Endothelial cell of umbilical vein (primary cell): ENCODE data around the gene RBM26. TPM values are rescaled to one million over a fixed set of nuclear protein-coding genes. Genes with fewer than 3 reads are reported as not detected.

ENCODE experiments used
- BruUV-seq: library from RNA; stranded (reverse); fragments of 400-500 nt; replicated peaks from 2 replicates; lab custom pipeline; 2021; lab: Mats Ljungman, UMichigan
- CTCF ChIA-PET: fragments of 300-600, 350-600 bp; sonication (Branson Sonifier 250); formaldehyde crosslinking; loops from one replicate; lab custom pipeline; 2021; ENCODE audit warnings: antibody characterized with exemption, inconsistent platforms; lab: Charles Lee
- POLR2A ChIA-PET: fragments of 300-600, 350-600 bp; sonication (Branson Sonifier 250); formaldehyde crosslinking; loops from one replicate; lab custom pipeline; 2021; ENCODE audit warnings: antibody characterized with exemption, inconsistent platforms; lab: Charles Lee
- DNase-seq: peaks from one replicate; pipeline ENCODE4 v3.0.0-alpha.2; 2011; ENCODE audit warnings: low read depth, low spot score
- FAIRE-seq: peaks from 2 replicates; lab custom pipeline; 2011; peaks lifted over from hg19 to GRCh38; lab: Jason Lieb, UNC
- H2AFZ ChIP-seq: 2 replicates; pipeline ENCODE4 v1.6.0; 2012; ENCODE audit warnings: low read depth, low read length, control low read depth, inconsistent platforms
- H3K27ac ChIP-seq: 2 replicates; pipeline ENCODE4 v1.5.1; 2011; ENCODE audit warnings: low read depth, mild to moderate bottlenecking, control low read depth, low read length, moderate library complexity; ENCODE audit not compliant: insufficient read depth
- H3K27me3 ChIP-seq, 2 experiments: 2 replicates each; pipeline versions ENCODE4 v1.6.0 to v1.6.1; 2011; ENCODE audit warnings: low read length in 2 of 2, mixed read lengths in 1 of 2; ENCODE audit not compliant: control insufficient read depth in 2 of 2, insufficient read depth in 2 of 2
- H3K36me3 ChIP-seq, 2 experiments: 2 replicates in 1 of 2; 3 replicates in 1 of 2; pipeline ENCODE4 v1.5.1; 2011; ENCODE audit warnings: low read length in 2 of 2, mild to moderate bottlenecking in 1 of 2, moderate library complexity in 1 of 2; ENCODE audit not compliant: control insufficient read depth in 2 of 2, insufficient read depth in 2 of 2; ENCODE audit errors: extremely low read depth in 1 of 2
- H3K4me1 ChIP-seq: 3 replicates; pipeline ENCODE4 v1.5.1; 2011; ENCODE audit warnings: mild to moderate bottlenecking, low read length; ENCODE audit not compliant: control insufficient read depth, insufficient read depth; ENCODE audit errors: extremely low read depth
- H3K4me2 ChIP-seq: 2 replicates; pipeline ENCODE4 v1.6.1; 2011; ENCODE audit warnings: low read length, control low read depth, mixed read lengths; ENCODE audit not compliant: insufficient read depth
- H3K4me3 ChIP-seq, 3 experiments: fragments of 200-600 bp in 1 of 3; sonication (generic), shearing (Covaris generic) in 1 of 3; replicated peaks in 1 of 3; 2 replicates each; pipeline ENCODE4 v1.5.1; 2011 to 2016; ENCODE audit warnings: control low read depth in 3 of 3, low read length in 3 of 3, mild to moderate bottlenecking in 2 of 3, inconsistent platforms in 1 of 3, low read depth in 1 of 3, moderate library complexity in 1 of 3; ENCODE audit not compliant: insufficient read depth in 1 of 3
- H3K79me2 ChIP-seq: 2 replicates; pipeline ENCODE4 v1.6.0; 2012; ENCODE audit warnings: low read length, inconsistent platforms; ENCODE audit not compliant: control insufficient read depth, insufficient read depth
- H3K9ac ChIP-seq: replicated peaks from 2 replicates; pipeline ENCODE3; 2011; ENCODE audit warnings: low read length, control low read depth; ENCODE audit not compliant: insufficient read depth; ENCODE audit errors: extremely low read depth
- H3K9me1 ChIP-seq: replicated peaks from 3 replicates; pipeline ENCODE4 v1.6.0; 2011; ENCODE audit warnings: mild to moderate bottlenecking, low read length; ENCODE audit not compliant: control insufficient read depth, insufficient read depth; ENCODE audit errors: extremely low read depth
- H3K9me3 ChIP-seq: replicated peaks from 2 replicates; pipeline ENCODE4 v1.5.1; 2012; ENCODE audit warnings: low read length, inconsistent platforms; ENCODE audit not compliant: control insufficient read depth, insufficient read depth
- H4K20me1 ChIP-seq: replicated peaks from 2 replicates; pipeline ENCODE3; 2011; ENCODE audit warnings: mild to moderate bottlenecking, low read length; ENCODE audit not compliant: control insufficient read depth, insufficient read depth; ENCODE audit errors: extremely low read depth
- CTCF ChIP-seq, 2 donors: IDR thresholded peaks; 1 replicate in 1 of 2; 2 replicates in 1 of 2; pipeline ENCODE4 v1.5.1; 2011; ENCODE audit warnings: low read length in 2 of 2, mild to moderate bottlenecking in 2 of 2, moderate library complexity in 2 of 2, control low read depth in 1 of 2, inconsistent platforms in 1 of 2, low read depth in 1 of 2; ENCODE audit not compliant: insufficient read depth in 1 of 2; ENCODE audit errors: extremely low read depth in 1 of 2
- EZH2 ChIP-seq: IDR thresholded peaks from 2 replicates; pipeline ENCODE4 v1.6.1; 2012; ENCODE audit warnings: borderline replicate concordance, low read depth, mild to moderate bottlenecking, moderate library complexity, low read length, inconsistent platforms; ENCODE audit not compliant: severe bottlenecking
- FOS ChIP-seq: IDR thresholded peaks from 2 replicates; pipeline ENCODE4 v1.6.1; 2011; ENCODE audit warnings: mild to moderate bottlenecking, low read length, moderate library complexity, borderline replicate concordance; ENCODE audit not compliant: insufficient read depth
- GATA2 ChIP-seq: IDR thresholded peaks from 2 replicates; pipeline ENCODE4 v1.7.0; 2011; ENCODE audit warnings: low read depth, mild to moderate bottlenecking, moderate library complexity, mixed read lengths, low read length; ENCODE audit not compliant: insufficient read length, insufficient read depth
- JUN ChIP-seq: IDR thresholded peaks from 2 replicates; pipeline ENCODE4 v1.6.1; 2011; ENCODE audit warnings: borderline replicate concordance, low read depth; ENCODE audit not compliant: insufficient read length, insufficient read depth
- MAX ChIP-seq: IDR thresholded peaks from 2 replicates; pipeline ENCODE4 v1.6.1; 2011; ENCODE audit not compliant: insufficient read depth, insufficient read length
- MYC ChIP-seq: IDR thresholded peaks from one replicate; pipeline ENCODE4 v1.6.1; 2011; ENCODE audit warnings: mild to moderate bottlenecking, low read depth, low read length
- POLR2A ChIP-seq: IDR thresholded peaks from 2 replicates; pipeline ENCODE4 v1.6.1; 2012; ENCODE audit warnings: low read depth, mild to moderate bottlenecking, control low read depth, low read length
- POLR2AphosphoS5 ChIP-seq: IDR thresholded peaks from 2 replicates; pipeline ENCODE4 v1.6.1; 2012; ENCODE audit warnings: low read depth, mild to moderate bottlenecking, control low read depth, low read length, moderate library complexity; ENCODE audit not compliant: insufficient read depth
- dilution Hi-C: fragments of 300-500 bp; cut with MboI; formaldehyde crosslinking; loops from one replicate; pipeline ENCODE4 v1.15.0; 2019; ENCODE audit warnings: low sequenced_read_pairs; ENCODE audit not compliant: extremely low pct_ligation_motif_present
- intact Hi-C: fragments of 100-400 bp; cut with micrococcal nuclease; formaldehyde crosslinking; loops from one replicate; pipeline ENCODE4 v1.10.0; 2022
- polyA plus RNA-seq, 4 experiments: library from polyadenylated mRNA; depleted of rRNA in 3 of 4; stranded (reverse) in 3 of 4; unstranded in 1 of 4; fragments of >200 nt; gene quantifications; 2 replicates each; pipeline versions ENCODE4 v1.2.1 to v1.2.3, GENCODE V29; 2011 to 2012; ENCODE audit warnings: missing spikeins in 1 of 4
- total RNA-seq: library from RNA; stranded (reverse); gene quantifications from 2 replicates; pipeline ENCODE4 v1.2.3, GENCODE V29; 2021

RBM26 gene
- total and polyA plus RNA-seq, 2 donors (not counting 3 experiments of a cell fraction or from before 2014, with no cell fraction given) = 14.8 to 54.3 TPM

- intact Hi-C loops (no loop called here), dilution Hi-C loops (no loop called here)
- BruUV-seq = no TSS peak
- no peak overlapping the region for H3K4me3 ChIP-seq
- H3K79me2 ChIP-seq = peaks cover 12% of the 10 kb centered on the region
- peaks cover 20% of the 10 kb centered on the region for H3K4me1 ChIP-seq
- FAIRE-seq (no peak), DNase-seq (no peak)
- no peaks in the 10 kb centered on the region for H4K20me1 ChIP-seq
- POLR2A ChIA-PET = no interaction called here
- no peaks in the 10 kb centered on the region for H3K9me3 ChIP-seq
- H3K9me1 ChIP-seq = no peaks in the 10 kb centered on the region
- peaks cover 0 to 5% of the 10 kb centered on the region in 2 experiments for H3K36me3 ChIP-seq
- no peak for TF ChIP-seq CTCF (IDR thresholded peaks at IDR 0.05; ENCODE audit: extremely low read depth in 1 of 2, insufficient read depth in 1 of 2, low read depth in 1 of 2, low read length in 2 of 2)
- TF ChIP-seq JUN = no peak
- no peak for TF ChIP-seq MYC
- no peak for TF ChIP-seq MAX
- TF ChIP-seq POLR2A = no peak
- no peak for TF ChIP-seq EZH2
- no peak for TF ChIP-seq GATA2
- TF ChIP-seq POLR2AphosphoS5 = no peak
- no peak for TF ChIP-seq FOS
- no peak overlapping the region for H3K4me2 ChIP-seq
- H2AFZ ChIP-seq = no peak overlapping the region
- H3K27ac ChIP-seq = no peak overlapping the region
- H3K9ac ChIP-seq = no peak overlapping the region
- CTCF ChIA-PET = interaction anchor here (0.6 to 1.6 kb wide), 5 partner anchors 10 to 75 kb away, joined by 3 to 6 read pairs (median 4); no protein-coding TSS in a partner anchor
- no peaks in the 10 kb centered on the region for H3K27me3 ChIP-seq
Observed at GRCh38 chr13:79349011-79349410, 57.0 kb downstream of the RBM26 start.
